RWPE1 (cell line): ENCODE measurements around the gene MARS1.

Experiments
- CTCF ChIA-PET: fragments of 350-600 bp; sonication (Branson Sonifier 250); formaldehyde crosslinking; extraction: SDS; loops from one replicate; lab custom pipeline; 2021; lab: Yijun Ruan, JAX
- POLR2A ChIA-PET: fragments of 400-600 bp; formaldehyde crosslinking; extraction: SDS; loops from one replicate; lab custom pipeline; 2020; ENCODE audit warnings: antibody characterized with exemption; ENCODE audit not compliant: low non-redundant PET; lab: Yijun Ruan, JAX
- DNase-seq: peaks from one replicate; pipeline ENCODE4 v3.0.0; 2012; ENCODE audit warnings: low spot score
- H3K27ac ChIP-seq: fragments of 450-650 bp; 2 replicates; pipeline ENCODE4 v1.5.1; 2017
- CTCF ChIP-seq: fragments of 450-650 bp; conservative IDR thresholded peaks from 2 replicates; pipeline ENCODE4 v1.5.1; 2017; ENCODE audit warnings: low read depth, mild to moderate bottlenecking

Gene MARS1

DNA sequence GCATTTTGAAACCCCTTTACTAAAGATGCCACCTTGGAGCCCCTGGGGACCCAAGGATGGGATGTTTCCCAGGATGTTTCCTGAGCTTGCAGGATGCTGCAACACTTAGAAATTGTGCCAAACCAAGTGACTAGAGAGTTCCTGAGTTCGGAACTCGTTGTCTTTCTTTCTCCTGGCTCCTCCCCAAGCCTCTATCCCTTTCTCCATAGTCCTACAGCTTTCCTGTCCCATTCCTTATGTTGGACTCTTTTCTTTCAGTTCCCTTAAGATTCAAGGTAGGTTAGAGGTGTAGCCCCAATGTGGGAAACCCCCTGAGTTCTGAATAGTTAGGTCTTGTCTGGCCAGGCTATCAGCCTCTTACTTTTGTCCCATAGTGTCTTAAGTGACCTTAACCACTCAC lies 60.6 kb downstream of the MARS1 start:
- CTCF ChIA-PET, result interaction anchor here (0.5 kb wide), 1 partner anchor 227 kb away, joined by 3 read pairs; no protein-coding TSS in a partner anchor
- DNase-seq, result no peak
- POLR2A ChIA-PET, result no interaction called here
- no peak overlapping the region for H3K27ac ChIP-seq
- no peak for TF ChIP-seq CTCF

- ChIA-PET CTCF (no interaction called here), POLR2A (no interaction called here)
- no peak for TF ChIP-seq CTCF
- no peak overlapping the region for H3K27ac ChIP-seq
- no peak for DNase-seq
These were observed 61.5 kb downstream of the MARS1 start for GRCh38 chr12:57549203-57549908.

DNA sequence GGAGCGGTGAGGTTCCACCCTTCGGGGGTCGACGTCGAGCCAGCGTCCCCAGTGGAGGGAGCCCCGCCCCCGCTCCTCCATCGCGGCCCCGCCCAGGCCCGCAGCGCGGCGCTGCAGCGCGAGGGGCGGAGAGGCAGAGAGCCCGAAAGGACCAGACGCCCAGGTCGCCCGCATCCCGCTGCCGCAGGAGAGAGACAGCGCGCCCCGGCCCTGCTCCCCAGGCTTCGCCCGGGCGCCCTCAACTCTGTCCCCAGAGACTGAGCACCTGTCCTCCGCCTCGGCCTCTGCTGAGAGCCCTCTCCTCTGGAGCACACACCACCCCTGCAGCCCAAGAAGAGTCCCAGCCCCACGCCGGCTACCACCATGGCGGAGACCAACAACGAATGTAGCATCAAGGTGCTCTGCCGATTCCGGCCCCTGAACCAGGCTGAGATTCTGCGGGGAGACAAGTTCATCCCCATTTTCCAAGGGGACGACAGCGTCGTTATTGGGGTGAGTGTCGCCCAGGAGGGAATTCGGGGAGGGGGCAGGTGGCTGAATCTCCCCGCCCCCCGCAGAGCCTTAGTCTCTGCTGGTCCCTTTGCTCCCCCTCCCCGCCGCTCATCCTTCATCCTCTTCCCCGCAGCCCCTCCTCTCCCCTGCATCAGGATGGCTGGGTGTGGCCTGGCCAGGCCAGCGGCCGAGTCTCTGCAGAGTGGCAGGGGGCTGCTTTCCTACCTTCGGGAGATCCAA lies 62.2 kb downstream of the MARS1 start, which contains the start of gene KIF5A:
KIF5A (plus strand) TSS at position 136 of the 732 bp plus-strand sequence; CDS start at position 364, 228 bp downstream.
- DNase-seq, result peak; percentile 20
- ChIA-PET CTCF (no interaction called here), POLR2A (no interaction called here)
- H3K27ac ChIP-seq, result no peak within 1 kb of the TSS
- TF ChIP-seq CTCF, result no peak

GRCh38 chr12:57550641-57551549 lies 63.0 kb downstream of the MARS1 start:
- POLR2A ChIA-PET, result no interaction called here
- CTCF ChIA-PET, result no interaction called here

DNA sequence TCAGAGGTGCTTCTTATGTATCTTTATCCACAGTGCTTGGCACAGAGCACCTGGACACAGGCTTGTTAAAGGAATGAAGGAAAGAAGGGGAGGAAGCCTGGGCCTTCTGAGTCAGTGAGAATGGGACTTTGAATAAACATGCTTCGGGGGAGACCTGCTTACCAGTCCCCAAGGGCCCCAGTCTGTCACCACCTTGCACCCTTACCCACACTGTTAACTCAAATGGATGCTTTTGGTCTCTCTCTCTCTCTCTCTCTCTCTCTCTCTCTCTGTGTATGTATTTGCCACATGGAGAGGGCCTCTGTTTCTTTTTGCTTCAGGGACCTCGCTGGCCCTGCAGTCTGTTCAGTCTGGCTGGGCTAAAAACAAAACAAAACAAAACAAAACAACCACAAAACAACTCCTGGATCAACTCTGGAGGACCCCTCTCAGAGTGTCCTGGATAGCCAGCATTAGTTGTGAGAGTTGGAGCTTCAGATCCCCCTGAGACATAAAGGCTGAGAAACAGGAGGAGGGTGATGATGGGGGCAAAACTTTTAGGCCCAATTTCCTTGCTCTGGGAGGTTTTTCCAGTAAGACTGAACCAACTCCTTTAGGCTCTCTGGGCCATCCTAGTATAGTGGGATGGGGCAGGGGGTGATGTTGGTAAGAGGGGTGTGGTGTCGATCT lies 63.9 kb downstream of the MARS1 start:
- CTCF ChIA-PET, result no interaction called here
- TF ChIP-seq CTCF, result no peak
- POLR2A ChIA-PET, result no interaction called here
- H3K27ac ChIP-seq, result no peak overlapping the region
- DNase-seq, result no peak

More at GRCh38 chr12:57550641-57551549, 63.0 kb downstream of the MARS1 start:
- no peak for TF ChIP-seq CTCF
- no peak overlapping the region for H3K27ac ChIP-seq
- no peak for DNase-seq

DNA sequence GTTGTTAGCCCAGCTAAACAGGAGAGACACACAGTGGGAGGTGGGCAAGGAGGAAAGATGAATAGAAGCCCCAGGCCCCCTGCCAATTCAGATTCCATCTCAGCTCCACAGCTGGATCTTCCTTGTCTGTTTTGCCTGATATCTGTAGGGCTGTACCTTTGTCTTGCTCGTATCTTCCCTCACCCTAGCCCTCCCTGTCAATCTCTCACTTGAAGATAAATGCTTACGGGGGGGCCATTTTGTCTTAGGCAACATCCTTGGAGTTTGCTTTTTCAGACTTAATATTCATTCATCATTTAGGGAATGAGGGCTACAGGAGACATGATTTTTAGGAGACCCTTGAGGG lies 64.4 kb downstream of the MARS1 start:
- TF ChIP-seq CTCF, result no peak
- ChIA-PET CTCF (interaction anchor here (0.7 kb wide), 1 partner anchor 15 kb away, joined by 6 read pairs; no protein-coding TSS in a partner anchor), POLR2A (no interaction called here)
- no peak overlapping the region for H3K27ac ChIP-seq
- no peak for DNase-seq
